ENCODE measurements around the gene CCDC150.
A peak's percentile ranks its signal among the peaks of the same experiment; 100 is the strongest.

The CCDC150 gene

GRCh38 chr2:196747400-196747799, 107.9 kb downstream of the CCDC150 start:
- DNase-seq (ENCODE audit: low read depth, low spot score) = no peak
- H3K4me3 ChIP-seq (ENCODE audit: low read length) = no peak overlapping the region

- DNase-seq (ENCODE audit: low read depth, low spot score) = no peak
- no peak overlapping the region for H3K4me3 ChIP-seq (ENCODE audit: low read length)
Observed at GRCh38 chr2:196748123-196748522, 108.6 kb downstream of the CCDC150 start.

GRCh38 chr2:196750291-196750923, 110.9 kb downstream of the CCDC150 start:
- DNase-seq (ENCODE audit: low read depth, low spot score) = no peak
- H3K4me3 ChIP-seq (ENCODE audit: low read length) = no peak overlapping the region

- peak; percentile 83 for DNase-seq (ENCODE audit: low read depth, low spot score)
- H3K4me3 ChIP-seq (ENCODE audit: low read length) = no peak overlapping the region
Observed at GRCh38 chr2:196750977-196751631, 111.6 kb downstream of the CCDC150 start.

GRCh38 chr2:196758474-196759377, 119.2 kb downstream of the CCDC150 start:
- no peak for DNase-seq (ENCODE audit: low read depth, low spot score)
- H3K4me3 ChIP-seq (ENCODE audit: low read length) = no peak overlapping the region

GRCh38 chr2:196759378-196759706, 119.8 kb downstream of the CCDC150 start:
- DNase-seq (ENCODE audit: low read depth, low spot score) = no peak

GRCh38 chr2:196767101-196767500, 127.6 kb downstream of the CCDC150 start:
- no peak for DNase-seq (ENCODE audit: low read depth, low spot score)
- H3K4me3 ChIP-seq (ENCODE audit: low read length) = no peak overlapping the region

More at GRCh38 chr2:196759378-196759706, 119.8 kb downstream of the CCDC150 start:
- H3K4me3 ChIP-seq (ENCODE audit: low read length) = no peak overlapping the region

Data from Jurkat, Clone E6-1 (cell line).